PC-3 (cell line): ENCODE data around the gene ARHGAP5. TPM values are rescaled to one million over a fixed set of nuclear protein-coding genes. Genes with fewer than 3 reads are reported as not detected.

ENCODE experiments used
- ATAC-seq: fragments of 200-7000 bp; cut with Tn5 transposase; 2 replicates; pipeline ENCODE4 v1.9.1; 2020; ENCODE audit warnings: mild to moderate bottlenecking, moderate library complexity
- BruUV-seq: library from RNA; stranded (reverse); fragments of 400-500 nt; replicated peaks from 2 replicates; lab custom pipeline; 2021; lab: Mats Ljungman, UMichigan
- CTCF ChIA-PET: fragments of 300-600 bp; sonication (Branson Sonifier 250); formaldehyde crosslinking; loops from one replicate; lab custom pipeline; 2022; ENCODE audit warnings: antibody characterized with exemption; lab: Charles Lee
- POLR2A ChIA-PET: fragments of 300-600 bp; sonication (Branson Sonifier 250); formaldehyde crosslinking; loops from one replicate; lab custom pipeline; 2022; ENCODE audit warnings: antibody characterized with exemption; ENCODE audit not compliant: unreplicated experiment; lab: Charles Lee
- DNase-seq: peaks from one replicate; pipeline ENCODE4 v3.0.0-alpha.2; 2015
- H2AFZ ChIP-seq: fragments of 300-600 bp; sonication (generic); 2 replicates; pipeline ENCODE4 v1.6.0; 2016; ENCODE audit warnings: antibody characterized with exemption, low read length
- H3F3A ChIP-seq: fragments of 300-600 bp; sonication (generic); one replicate; pipeline ENCODE4 v1.6.0; 2017; ENCODE audit warnings: antibody characterized with exemption, low read length, control low read depth, mild to moderate bottlenecking; ENCODE audit not compliant: unreplicated experiment
- H3K27ac ChIP-seq: fragments of 300-600 bp; sonication (generic); 2 replicates; pipeline ENCODE4 v1.5.1; 2016; ENCODE audit warnings: mild to moderate bottlenecking, low read length
- H3K27me3 ChIP-seq: fragments of 300-600 bp; sonication (generic); 2 replicates; pipeline ENCODE4 v1.6.1; 2016; ENCODE audit warnings: low read length, mixed read lengths
- H3K36me3 ChIP-seq: fragments of 300-600 bp; sonication (generic); 2 replicates; pipeline ENCODE4 v1.6.1; 2016; ENCODE audit warnings: low read depth, mixed run types, low read length, mixed read lengths
- H3K4me1 ChIP-seq: fragments of 300-600 bp; sonication (generic); 2 replicates; pipeline ENCODE4 v1.5.1; 2016; ENCODE audit warnings: low read length; ENCODE audit not compliant: insufficient read depth
- H3K4me2 ChIP-seq: fragments of 300-600 bp; sonication (generic); 2 replicates; pipeline ENCODE4 v1.6.0; 2016; ENCODE audit warnings: low read length
- H3K4me3 ChIP-seq: fragments of 300-600 bp; sonication (generic); 2 replicates; pipeline ENCODE4 v1.5.1; 2016; ENCODE audit warnings: mild to moderate bottlenecking, low read length, mixed read lengths
- H3K79me2 ChIP-seq: fragments of 300-600 bp; sonication (generic); 2 replicates; pipeline ENCODE4 v1.6.1; 2017; ENCODE audit warnings: low read length, mixed read lengths
- H3K9ac ChIP-seq: fragments of 300-600 bp; sonication (generic); 2 replicates; pipeline ENCODE4 v1.6.0; 2016; ENCODE audit warnings: mild to moderate bottlenecking, low read length
- H3K9me2 ChIP-seq: fragments of 300-600 bp; sonication (generic); replicated peaks from 2 replicates; pipeline ENCODE4 v1.6.1; 2016; ENCODE audit warnings: mixed run types, low read length, mixed read lengths
- H3K9me3 ChIP-seq: fragments of 300-600 bp; sonication (generic); 2 replicates; pipeline ENCODE4 v1.6.1; 2016; ENCODE audit warnings: low read length, mixed read lengths
- H4K20me1 ChIP-seq: fragments of 300-600 bp; sonication (generic); 2 replicates; pipeline ENCODE4 v1.6.1; 2016; ENCODE audit warnings: low read length, mixed read lengths
- EZH2 ChIP-seq: fragments of 300-600 bp; sonication (generic); IDR thresholded peaks from one replicate; pipeline ENCODE4 v1.6.1; 2017; ENCODE audit warnings: antibody characterized with exemption, mild to moderate bottlenecking, low read length; ENCODE audit not compliant: unreplicated experiment
- EZH2phosphoT487 ChIP-seq: fragments of 300-600 bp; sonication (generic); IDR thresholded peaks from 2 replicates; pipeline ENCODE4 v1.6.1; 2018; ENCODE audit warnings: mild to moderate bottlenecking, antibody characterized with exemption, low read length, borderline replicate concordance
- intact Hi-C: fragments of 100-400 bp; cut with micrococcal nuclease; formaldehyde crosslinking; loops from 2 replicates; pipeline ENCODE4 v1.9.0; 2023
- total RNA-seq: library from RNA; depleted of rRNA; stranded (reverse); fragments of >200 nt; gene quantifications from 2 replicates; pipeline ENCODE4 v1.2.3, GENCODE V29; 2014
- TF ChIP-seq, protein P1 (sequence below): fragments of 300-600 bp; sonication (generic); conservative IDR thresholded peaks from 2 replicates; pipeline ENCODE4 v1.5.1; 2017; ENCODE audit warnings: antibody characterized with exemption, low read depth, mild to moderate bottlenecking, low read length

Gene ARHGAP5
- total RNA-seq, 1 experiment from 2014 or later = 46.4 TPM

DNA sequence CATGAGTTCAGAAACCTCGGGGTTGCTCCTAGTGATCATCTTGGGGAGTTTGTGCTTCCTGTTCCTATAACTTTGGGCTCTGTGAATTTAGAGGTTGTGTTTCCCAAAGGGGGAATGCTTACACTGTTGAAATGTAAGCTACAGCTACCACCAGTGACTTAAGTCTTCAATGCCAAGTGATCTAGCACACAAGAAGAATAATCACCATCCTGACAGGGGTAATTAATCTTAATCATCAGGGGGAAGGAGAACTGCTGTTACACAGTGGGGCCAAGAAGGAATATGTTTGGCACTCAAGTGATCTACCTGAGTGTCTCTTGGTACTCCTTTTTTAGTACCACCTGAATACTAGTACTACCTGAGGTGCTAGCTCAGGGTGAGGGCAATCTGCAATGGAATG is 89.8 kb downstream of the ARHGAP5 start:
- no peak for TF ChIP-seq EZH2
- TF ChIP-seq, protein P1, sequence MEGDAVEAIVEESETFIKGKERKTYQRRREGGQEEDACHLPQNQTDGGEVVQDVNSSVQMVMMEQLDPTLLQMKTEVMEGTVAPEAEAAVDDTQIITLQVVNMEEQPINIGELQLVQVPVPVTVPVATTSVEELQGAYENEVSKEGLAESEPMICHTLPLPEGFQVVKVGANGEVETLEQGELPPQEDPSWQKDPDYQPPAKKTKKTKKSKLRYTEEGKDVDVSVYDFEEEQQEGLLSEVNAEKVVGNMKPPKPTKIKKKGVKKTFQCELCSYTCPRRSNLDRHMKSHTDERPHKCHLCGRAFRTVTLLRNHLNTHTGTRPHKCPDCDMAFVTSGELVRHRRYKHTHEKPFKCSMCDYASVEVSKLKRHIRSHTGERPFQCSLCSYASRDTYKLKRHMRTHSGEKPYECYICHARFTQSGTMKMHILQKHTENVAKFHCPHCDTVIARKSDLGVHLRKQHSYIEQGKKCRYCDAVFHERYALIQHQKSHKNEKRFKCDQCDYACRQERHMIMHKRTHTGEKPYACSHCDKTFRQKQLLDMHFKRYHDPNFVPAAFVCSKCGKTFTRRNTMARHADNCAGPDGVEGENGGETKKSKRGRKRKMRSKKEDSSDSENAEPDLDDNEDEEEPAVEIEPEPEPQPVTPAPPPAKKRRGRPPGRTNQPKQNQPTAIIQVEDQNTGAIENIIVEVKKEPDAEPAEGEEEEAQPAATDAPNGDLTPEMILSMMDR = no peak
- no peak for TF ChIP-seq EZH2phosphoT487
- POLR2A ChIA-PET = no interaction called here
- no peak overlapping the region for H3K27ac ChIP-seq
- no peak for ATAC-seq
- no TSS peak for BruUV-seq
- no peaks in the 10 kb centered on the region for H3K79me2 ChIP-seq
- no peaks in the 10 kb centered on the region for H3K9me3 ChIP-seq
- no peaks in the 10 kb centered on the region for H4K20me1 ChIP-seq
- CTCF ChIA-PET = no interaction called here
- no peak overlapping the region for H3K4me2 ChIP-seq
- no peak overlapping the region for H3K4me3 ChIP-seq
- H3F3A ChIP-seq = no peaks in the 10 kb centered on the region
- no peaks in the 10 kb centered on the region for H3K4me1 ChIP-seq
- H3K36me3 ChIP-seq = no peaks in the 10 kb centered on the region
- H2AFZ ChIP-seq = no peak overlapping the region
- intact Hi-C loops = no loop called here
- H3K27me3 ChIP-seq = no peaks in the 10 kb centered on the region
- no peak for DNase-seq
- no peak overlapping the region for H3K9ac ChIP-seq
- H3K9me2 ChIP-seq = no peaks in the 10 kb centered on the region

DNA sequence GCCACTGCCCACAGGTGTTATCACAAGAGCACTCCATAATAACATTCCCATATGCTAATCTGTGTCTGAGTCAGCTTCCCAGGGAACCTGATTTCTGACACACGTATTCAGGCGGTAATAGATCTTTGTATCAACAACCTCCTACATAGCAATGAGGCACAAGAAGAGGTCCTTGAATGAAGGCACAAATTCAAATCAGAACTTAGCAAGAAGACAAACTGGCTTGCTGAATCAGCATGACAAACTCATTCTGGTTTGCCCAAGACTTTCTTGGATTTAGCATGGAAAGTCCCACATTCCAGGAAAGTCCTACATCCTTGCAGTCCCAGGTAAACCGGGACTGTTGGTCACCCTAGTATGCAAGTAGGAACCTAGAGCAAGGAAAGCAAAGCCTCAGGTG is 90.8 kb downstream of the ARHGAP5 start:
- intact Hi-C loops = no loop called here

DNA sequence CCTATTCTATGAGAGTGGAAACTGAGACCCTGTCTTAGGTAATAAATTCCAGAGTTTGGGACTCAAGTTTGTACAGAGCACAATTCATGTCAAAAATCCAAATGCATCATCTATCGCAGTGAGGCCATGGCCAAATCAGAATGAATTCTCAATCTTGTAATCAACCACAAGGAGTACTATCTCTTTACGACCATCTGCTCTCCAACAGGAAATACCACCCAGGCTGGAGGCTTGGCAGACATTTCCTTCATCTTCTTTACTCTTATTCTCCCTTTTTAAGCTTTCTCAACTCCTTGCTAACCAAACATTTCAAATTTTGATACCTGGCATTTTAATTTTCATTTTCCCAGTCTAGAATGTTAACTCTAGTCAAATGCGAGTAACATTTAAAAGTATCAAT is 92.1 kb downstream of the ARHGAP5 start:
- H4K20me1 ChIP-seq = no peaks in the 10 kb centered on the region
- ATAC-seq = no peak
- no peaks in the 10 kb centered on the region for H3F3A ChIP-seq
- DNase-seq = no peak
- H3K4me1 ChIP-seq = no peaks in the 10 kb centered on the region
- H3K9me2 ChIP-seq = no peaks in the 10 kb centered on the region
- H3K4me3 ChIP-seq = no peak overlapping the region
- no peaks in the 10 kb centered on the region for H3K27me3 ChIP-seq
- intact Hi-C loops = no loop called here
- H2AFZ ChIP-seq = no peak overlapping the region
- ChIA-PET CTCF (no interaction called here), POLR2A (no interaction called here)
- H3K4me2 ChIP-seq = no peak overlapping the region
- BruUV-seq = no TSS peak
- no peaks in the 10 kb centered on the region for H3K9me3 ChIP-seq
- no peaks in the 10 kb centered on the region for H3K36me3 ChIP-seq
- no peak overlapping the region for H3K9ac ChIP-seq
- no peak overlapping the region for H3K27ac ChIP-seq
- no peak for TF ChIP-seq EZH2phosphoT487
- TF ChIP-seq EZH2 = no peak
- TF ChIP-seq, protein P1 = no peak
- H3K79me2 ChIP-seq = no peaks in the 10 kb centered on the region

More for the DNA sequence above, 90.8 kb downstream of the ARHGAP5 start:
- no peak overlapping the region for H3K9ac ChIP-seq
- CTCF ChIA-PET = no interaction called here
- H3K79me2 ChIP-seq = no peaks in the 10 kb centered on the region
- no peaks in the 10 kb centered on the region for H3K4me1 ChIP-seq
- no peaks in the 10 kb centered on the region for H3K9me2 ChIP-seq
- no peaks in the 10 kb centered on the region for H3F3A ChIP-seq
- POLR2A ChIA-PET = no interaction called here
- no peaks in the 10 kb centered on the region for H3K9me3 ChIP-seq
- ATAC-seq (no peak), DNase-seq (no peak)
- H3K27ac ChIP-seq = no peak overlapping the region
- H3K36me3 ChIP-seq = no peaks in the 10 kb centered on the region
- no peak overlapping the region for H3K4me3 ChIP-seq
- no TSS peak for BruUV-seq
- no peak for TF ChIP-seq EZH2
- no peak for TF ChIP-seq EZH2phosphoT487
- TF ChIP-seq, protein P1 = no peak
- H3K4me2 ChIP-seq = no peak overlapping the region
- no peaks in the 10 kb centered on the region for H3K27me3 ChIP-seq
- no peak overlapping the region for H2AFZ ChIP-seq
- H4K20me1 ChIP-seq = no peaks in the 10 kb centered on the region
